ENCODE data around the gene JADE2.
"Not testable (repeated sequence)": the region's sequence is repeated elsewhere in the genome, so short reads cannot be mapped to it uniquely, and the experiment has no call there.

Gene JADE2

DNA sequence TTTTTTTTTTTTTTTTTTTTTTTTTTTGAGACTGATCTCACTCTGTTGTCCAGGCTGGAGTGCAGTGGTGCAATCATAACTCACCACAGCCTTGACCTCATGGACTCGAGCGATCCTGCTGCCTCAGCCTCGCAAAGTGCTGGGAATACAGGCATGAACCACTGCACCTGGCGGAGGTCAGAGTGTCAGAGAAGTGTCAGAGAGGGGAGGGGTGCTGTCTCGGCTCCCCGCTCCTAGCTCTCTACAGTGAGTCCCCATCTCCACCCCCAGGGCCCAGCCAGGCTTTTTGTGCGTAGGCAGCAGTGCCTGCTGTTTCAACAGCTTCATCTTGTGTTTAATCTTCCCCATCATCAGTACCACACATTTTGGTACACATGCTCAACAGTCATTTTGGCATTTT, 68.9 kb downstream of the JADE2 start:
- FAIRE-seq: no peak

DNA sequence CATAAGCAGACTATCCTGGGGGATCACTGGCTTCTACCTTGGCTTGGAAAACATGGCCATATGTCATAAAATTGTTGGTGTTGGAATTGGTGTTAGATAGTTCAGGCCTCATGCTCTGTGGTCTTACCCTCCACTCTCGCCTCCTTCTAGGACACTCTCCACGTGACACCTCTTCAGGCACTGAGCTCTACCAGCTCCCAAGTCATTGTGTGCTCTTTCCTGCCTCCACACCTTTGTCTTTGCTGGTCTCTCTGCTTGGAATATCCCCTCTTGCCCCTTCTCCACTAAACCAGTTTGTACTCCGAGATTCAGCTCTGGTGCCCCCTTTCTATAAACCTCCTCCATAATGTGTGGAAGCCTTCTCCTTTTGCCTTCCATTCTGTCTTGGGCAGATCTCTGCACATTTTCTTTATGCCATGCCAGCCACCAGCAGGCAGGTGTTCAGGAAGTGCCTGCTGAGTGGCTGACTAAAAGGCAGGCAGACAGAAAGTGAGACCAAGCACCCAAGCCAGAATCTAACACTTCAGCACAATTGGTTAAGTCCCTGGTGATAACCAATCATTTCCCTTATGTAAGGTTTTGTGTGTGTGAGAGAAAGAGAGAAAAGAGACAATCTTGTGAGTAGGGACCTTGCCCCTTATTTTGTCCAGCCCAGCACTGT, 69.5 kb downstream of the JADE2 start:
- no peak for FAIRE-seq

GRCh38 chr5:134595458-134595838, 70.0 kb downstream of the JADE2 start:
- no peak for FAIRE-seq

DNA sequence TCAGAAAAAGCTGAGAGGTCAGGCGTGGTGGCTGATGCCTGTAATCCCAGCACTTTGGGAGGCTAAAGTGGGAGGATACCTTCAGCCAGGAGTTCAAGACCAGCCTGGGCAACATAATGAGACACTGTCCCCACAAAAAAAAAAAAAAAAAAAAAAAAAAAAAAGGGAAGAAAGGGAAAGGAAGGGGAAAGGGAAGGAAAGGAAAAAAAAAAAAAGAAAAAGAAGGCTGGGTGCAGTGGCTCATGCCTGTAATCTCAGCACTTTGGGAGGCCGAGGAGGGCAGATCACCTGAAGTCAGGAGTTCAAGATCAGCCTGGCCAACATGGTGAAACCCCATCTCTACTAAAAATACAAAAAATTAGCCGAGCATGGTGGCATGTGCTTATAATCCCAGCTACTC, 74.3 kb downstream of the JADE2 start:
- FAIRE-seq: not testable (repeated sequence)

DNA sequence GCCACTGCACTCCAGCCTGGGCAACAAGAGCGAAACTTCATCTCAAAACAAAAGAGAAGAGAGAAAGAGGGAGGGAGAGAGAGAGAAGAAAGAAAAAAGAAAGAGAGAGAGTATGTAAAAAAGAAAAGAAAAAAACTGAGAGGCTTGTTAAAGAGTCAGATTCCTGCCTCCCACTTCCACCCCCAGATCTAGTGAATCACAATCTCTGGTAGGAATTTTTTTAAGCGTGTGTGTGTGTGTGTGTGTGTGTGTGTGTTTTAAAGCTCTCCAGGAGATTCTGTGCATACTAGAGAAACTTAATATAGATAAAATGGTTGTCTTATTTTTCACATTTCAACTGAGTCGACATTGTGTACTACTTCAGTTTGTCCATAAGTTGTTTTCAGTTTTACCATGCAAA, 75.1 kb downstream of the JADE2 start:
- FAIRE-seq: no peak

GRCh38 chr5:134603059-134603458, 77.6 kb downstream of the JADE2 start:
- peak; percentile 43 for FAIRE-seq

- no peak for FAIRE-seq
These were observed 79.4 kb downstream of the JADE2 start for GRCh38 chr5:134604908-134605307.

- no peak for FAIRE-seq
These were observed 81.3 kb downstream of the JADE2 start for GRCh38 chr5:134606726-134607125.

DNA sequence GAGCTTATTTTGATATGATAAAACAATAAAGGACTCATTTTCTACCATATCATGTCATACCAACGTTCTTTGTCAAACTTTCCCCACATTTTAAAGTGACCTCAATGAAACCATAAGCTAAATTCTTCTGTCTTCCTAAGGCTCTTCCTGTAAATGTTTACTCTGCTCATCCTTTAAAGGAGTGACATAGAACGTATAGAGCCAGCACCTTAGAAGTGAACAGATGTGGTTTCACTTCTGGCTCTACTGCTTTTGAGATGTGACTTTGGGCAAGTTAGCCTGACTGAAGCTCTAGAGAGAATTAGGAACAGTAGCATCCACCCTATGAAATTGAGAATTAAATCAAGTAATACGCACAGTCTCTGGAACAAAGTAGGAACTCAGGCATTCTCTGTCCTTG, 83.1 kb downstream of the JADE2 start:
- no peak for FAIRE-seq

- no peak for FAIRE-seq
These were observed 83.9 kb downstream of the JADE2 start for GRCh38 chr5:134609232-134609851.

DNA sequence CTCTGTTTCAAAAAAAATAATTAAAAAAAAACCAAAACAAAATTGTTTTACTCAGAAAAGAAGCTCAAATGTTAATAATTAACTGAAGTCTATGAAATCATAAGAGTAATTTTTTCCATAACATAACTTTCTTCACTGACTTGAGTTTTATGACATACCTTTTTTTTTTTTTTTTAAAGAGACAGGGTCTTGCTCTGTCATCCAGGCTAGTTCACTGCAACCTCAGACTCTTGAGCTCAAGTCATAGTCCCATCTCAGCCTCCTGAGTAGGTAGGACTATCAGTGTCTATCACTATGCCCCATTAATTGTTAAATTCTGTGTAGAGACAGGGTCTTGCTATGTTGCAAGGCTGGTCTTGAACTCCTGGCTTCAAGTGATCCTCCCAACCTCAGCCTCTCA, 85.3 kb downstream of the JADE2 start:
- FAIRE-seq: no peak

DNA sequence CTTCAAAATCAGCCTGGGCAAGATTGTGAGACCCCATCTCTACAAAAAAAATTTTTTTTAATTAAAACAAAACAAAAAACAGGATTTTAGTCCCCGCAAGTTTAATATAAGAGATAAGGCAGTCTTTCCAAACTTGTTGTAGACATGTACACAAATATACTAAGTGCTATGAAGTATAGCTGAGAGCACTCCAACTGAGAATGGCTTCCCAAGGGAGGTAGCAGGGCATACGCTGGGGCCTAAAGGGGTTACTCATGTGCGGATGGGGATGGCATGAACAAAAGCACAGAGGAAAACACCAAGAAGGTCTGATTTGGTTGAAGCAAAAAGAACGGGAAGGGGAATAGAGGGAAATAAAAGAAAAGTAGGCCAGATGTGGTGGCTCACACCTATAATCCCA, 86.0 kb downstream of the JADE2 start:
- FAIRE-seq: no peak

DNA sequence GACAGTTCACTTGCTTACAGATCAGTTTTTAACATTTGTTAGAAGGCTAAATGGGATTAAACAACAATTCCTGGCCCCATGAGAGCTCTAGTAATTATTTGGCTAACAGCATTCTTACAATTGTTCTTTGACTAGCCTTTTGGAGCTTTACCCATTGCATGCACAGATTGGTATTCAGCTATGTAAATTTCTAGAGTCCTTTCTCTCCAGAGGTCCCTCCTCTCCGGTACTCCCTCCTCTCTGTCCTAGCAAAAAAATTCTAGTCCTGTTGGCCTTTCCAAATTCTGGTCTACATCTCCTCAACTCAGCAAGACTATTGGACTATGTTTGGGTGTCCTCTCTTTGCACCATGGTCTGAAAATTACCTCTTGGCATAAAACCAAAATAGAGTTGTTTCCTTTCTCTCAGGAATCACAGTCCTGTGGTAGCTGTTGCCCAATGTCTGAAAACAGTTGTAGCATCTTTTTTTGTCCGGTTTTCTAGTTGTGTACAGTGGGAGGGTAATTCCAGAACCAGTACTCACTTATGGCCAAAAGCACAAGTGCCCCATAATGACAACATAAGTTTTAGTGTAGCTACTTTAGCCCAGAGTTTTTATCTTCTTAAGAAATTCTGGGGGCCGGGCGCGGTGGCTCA, 89.1 kb downstream of the JADE2 start:
- FAIRE-seq: no peak

DNA sequence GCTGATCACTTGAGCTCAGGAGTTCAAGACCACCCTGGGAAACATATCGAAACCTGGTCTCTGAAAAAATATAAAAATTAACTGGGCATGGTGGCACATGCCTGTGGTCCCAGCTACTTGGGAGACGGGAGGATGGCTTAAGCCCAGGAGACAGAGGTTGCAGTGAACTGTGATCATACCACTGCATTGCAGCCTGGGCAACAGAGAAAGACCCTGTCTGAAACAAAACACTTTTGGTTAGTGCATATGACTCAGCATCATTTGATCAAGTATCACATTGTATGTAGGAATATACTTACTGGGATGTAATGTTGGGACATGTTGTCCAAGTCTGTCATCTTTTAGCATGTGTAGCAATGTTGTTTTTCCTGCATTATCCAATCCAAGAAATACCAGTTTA, 95.2 kb downstream of the JADE2 start:
- FAIRE-seq: no peak

GRCh38 chr5:134625559-134625958, 100.1 kb downstream of the JADE2 start:
- no peak for FAIRE-seq

- FAIRE-seq: no peak
These were observed 101.0 kb downstream of the JADE2 start for GRCh38 chr5:134626369-134627014.
